OCI-LY7 (cell line): ENCODE data around the gene SLCO2A1. TPM values are rescaled to one million over a fixed set of nuclear protein-coding genes. Genes with fewer than 3 reads are reported as not detected.

Experiments used
- BruUV-seq: library from RNA; stranded (reverse); fragments of 400-500 nt; replicated peaks from 2 replicates; lab custom pipeline; 2021; lab: Mats Ljungman, UMichigan
- CTCF ChIA-PET: fragments of 300-600 bp; sonication (Branson Sonifier 250); formaldehyde crosslinking; loops from one replicate; lab custom pipeline; 2022; ENCODE audit warnings: antibody characterized with exemption; ENCODE audit not compliant: unreplicated experiment; lab: Charles Lee
- POLR2A ChIA-PET: fragments of 300-600 bp; sonication (Branson Sonifier 250); formaldehyde crosslinking; loops from one replicate; lab custom pipeline; 2022; ENCODE audit warnings: antibody characterized with exemption; lab: Charles Lee
- DNase-seq: peaks from one replicate; pipeline ENCODE4 v3.0.0-alpha.2; 2015; ENCODE audit warnings: low spot score
- H2AFZ ChIP-seq: fragments of 200-600 bp; sonication (generic), shearing (Covaris generic); 2 replicates; pipeline ENCODE4 v1.6.1; 2014; ENCODE audit warnings: mild to moderate bottlenecking, antibody characterized with exemption, low read length, moderate library complexity
- H3K27ac ChIP-seq: fragments of 200-600 bp; sonication (generic); 2 replicates; pipeline ENCODE4 v1.5.1; 2014; ENCODE audit warnings: mixed run types, low read depth, mild to moderate bottlenecking, moderate library complexity, low read length, inconsistent platforms; ENCODE audit not compliant: poor library complexity, severe bottlenecking
- H3K36me3 ChIP-seq: fragments of 200-600 bp; sonication (generic); 2 replicates; pipeline ENCODE4 v1.6.1; 2014; ENCODE audit warnings: mild to moderate bottlenecking, antibody characterized with exemption, low read length, moderate library complexity, mixed read lengths; ENCODE audit not compliant: insufficient read depth
- H3K4me1 ChIP-seq: fragments of 200-600 bp; sonication (generic); 2 replicates; pipeline ENCODE4 v1.5.1; 2014; ENCODE audit warnings: mild to moderate bottlenecking, low read length; ENCODE audit not compliant: insufficient read depth, poor library complexity, severe bottlenecking
- H3K4me2 ChIP-seq: fragments of 200-600 bp; sonication (generic); 2 replicates; pipeline ENCODE4 v1.6.1; 2014; ENCODE audit warnings: mild to moderate bottlenecking, low read length
- H3K4me3 ChIP-seq: fragments of 200-600 bp; sonication (generic); 2 replicates; pipeline ENCODE4 v1.5.1; 2014; ENCODE audit warnings: mild to moderate bottlenecking, low read depth, low read length; ENCODE audit not compliant: poor library complexity, severe bottlenecking
- H3K79me2 ChIP-seq: fragments of 200-600 bp; sonication (generic); 2 replicates; pipeline ENCODE4 v1.6.1; 2016; ENCODE audit warnings: low read depth, mild to moderate bottlenecking, low read length, moderate library complexity, mixed read lengths; ENCODE audit not compliant: insufficient read depth
- H3K9me2 ChIP-seq: fragments of 200-600 bp; sonication (generic); 2 replicates; pipeline ENCODE4 v1.6.1; 2016; ENCODE audit warnings: mild to moderate bottlenecking, low read length, mixed read lengths; ENCODE audit not compliant: insufficient read depth
- H3K9me3 ChIP-seq: fragments of 200-600 bp; sonication (generic); 2 replicates; pipeline ENCODE4 v1.6.1; 2014; ENCODE audit warnings: mild to moderate bottlenecking, mixed run types, low read length, mixed read lengths
- H4K20me1 ChIP-seq: fragments of 200-600 bp; sonication (generic); 2 replicates; pipeline ENCODE4 v1.6.1; 2014; ENCODE audit warnings: mild to moderate bottlenecking, antibody characterized with exemption, low read length, moderate library complexity, mixed read lengths; ENCODE audit not compliant: insufficient read depth
- EZH2phosphoT487 ChIP-seq: fragments of 200-600 bp; sonication (generic); IDR thresholded peaks from 2 replicates; pipeline ENCODE4 v1.6.1; 2018; ENCODE audit warnings: low read depth, borderline replicate concordance, mild to moderate bottlenecking, mixed run types, antibody characterized with exemption, low read length, moderate library complexity, mixed read lengths
- intact Hi-C: fragments of 100-400 bp; cut with micrococcal nuclease; formaldehyde crosslinking; loops from one replicate; pipeline ENCODE4 v1.10.0; 2022; ENCODE audit not compliant: unreplicated experiment
- total RNA-seq, 2 experiments: library from RNA; depleted of rRNA in 1 of 2; stranded (reverse); fragments of >200 nt in 1 of 2; shearing (Covaris generic) in 1 of 2; gene quantifications; 2 replicates each; pipeline ENCODE4 v1.2.3, GENCODE V29; 2014 to 2022
- TF ChIP-seq, protein P1 (sequence below): fragments of 200-600 bp; sonication (generic); conservative IDR thresholded peaks from 2 replicates; pipeline ENCODE4 v1.5.1; 2014; ENCODE audit warnings: mild to moderate bottlenecking, antibody characterized with exemption, low read length, moderate library complexity, mixed read lengths

SLCO2A1 gene
- total RNA-seq, 2 experiments from 2014 or later: not detected

GRCh38 chr3:133983576-133984560 lies 45.9 kb downstream of the SLCO2A1 start:
- no peak for DNase-seq
- Histone ChIP-seq H3K9me3 (no peaks in the 10 kb centered on the region), H3K4me1 (no peaks in the 10 kb centered on the region), H4K20me1 (no peaks in the 10 kb centered on the region), H3K36me3 (no peaks in the 10 kb centered on the region), H3K27ac (no peak overlapping the region), H3K4me3 (no peak overlapping the region), H3K79me2 (no peaks in the 10 kb centered on the region), H2AFZ (no peak overlapping the region), H3K4me2 (no peak overlapping the region), H3K9me2 (no peaks in the 10 kb centered on the region)
- no TSS peak for BruUV-seq
- TF ChIP-seq, protein P1, sequence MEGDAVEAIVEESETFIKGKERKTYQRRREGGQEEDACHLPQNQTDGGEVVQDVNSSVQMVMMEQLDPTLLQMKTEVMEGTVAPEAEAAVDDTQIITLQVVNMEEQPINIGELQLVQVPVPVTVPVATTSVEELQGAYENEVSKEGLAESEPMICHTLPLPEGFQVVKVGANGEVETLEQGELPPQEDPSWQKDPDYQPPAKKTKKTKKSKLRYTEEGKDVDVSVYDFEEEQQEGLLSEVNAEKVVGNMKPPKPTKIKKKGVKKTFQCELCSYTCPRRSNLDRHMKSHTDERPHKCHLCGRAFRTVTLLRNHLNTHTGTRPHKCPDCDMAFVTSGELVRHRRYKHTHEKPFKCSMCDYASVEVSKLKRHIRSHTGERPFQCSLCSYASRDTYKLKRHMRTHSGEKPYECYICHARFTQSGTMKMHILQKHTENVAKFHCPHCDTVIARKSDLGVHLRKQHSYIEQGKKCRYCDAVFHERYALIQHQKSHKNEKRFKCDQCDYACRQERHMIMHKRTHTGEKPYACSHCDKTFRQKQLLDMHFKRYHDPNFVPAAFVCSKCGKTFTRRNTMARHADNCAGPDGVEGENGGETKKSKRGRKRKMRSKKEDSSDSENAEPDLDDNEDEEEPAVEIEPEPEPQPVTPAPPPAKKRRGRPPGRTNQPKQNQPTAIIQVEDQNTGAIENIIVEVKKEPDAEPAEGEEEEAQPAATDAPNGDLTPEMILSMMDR: no peak
- TF ChIP-seq EZH2phosphoT487: no peak
- POLR2A ChIA-PET: no interaction called here
- CTCF ChIA-PET: no interaction called here
- intact Hi-C loops: no loop called here

- Histone ChIP-seq H3K4me3 (no peak overlapping the region), H4K20me1 (no peaks in the 10 kb centered on the region), H3K4me1 (no peaks in the 10 kb centered on the region), H3K79me2 (no peaks in the 10 kb centered on the region), H3K27ac (no peak overlapping the region), H2AFZ (no peak overlapping the region), H3K36me3 (no peaks in the 10 kb centered on the region), H3K4me2 (no peak overlapping the region), H3K9me3 (no peaks in the 10 kb centered on the region), H3K9me2 (no peaks in the 10 kb centered on the region)
- ChIA-PET POLR2A (no interaction called here), CTCF (no interaction called here)
- no TSS peak for BruUV-seq
- intact Hi-C loops: no loop called here
- DNase-seq: no peak
- TF ChIP-seq, protein P1: no peak
- TF ChIP-seq EZH2phosphoT487: no peak
These were observed 46.6 kb downstream of the SLCO2A1 start for GRCh38 chr3:133983126-133983525.

GRCh38 chr3:133980550-133980949 lies 49.2 kb downstream of the SLCO2A1 start:
- no peak overlapping the region for H3K27ac ChIP-seq
- H3K9me3 ChIP-seq: no peaks in the 10 kb centered on the region
- H3K4me3 ChIP-seq: no peak overlapping the region
- no peaks in the 10 kb centered on the region for H4K20me1 ChIP-seq
- ChIA-PET POLR2A (no interaction called here), CTCF (no interaction called here)
- intact Hi-C loops: no loop called here
- H3K9me2 ChIP-seq: no peaks in the 10 kb centered on the region
- BruUV-seq: no TSS peak
- no peak overlapping the region for H2AFZ ChIP-seq
- H3K79me2 ChIP-seq: no peaks in the 10 kb centered on the region
- no peaks in the 10 kb centered on the region for H3K36me3 ChIP-seq
- H3K4me2 ChIP-seq: no peak overlapping the region
- no peaks in the 10 kb centered on the region for H3K4me1 ChIP-seq
- DNase-seq: no peak
- TF ChIP-seq, protein P1: no peak
- TF ChIP-seq EZH2phosphoT487: no peak
